IPS-NIHi11 (cell line): ENCODE results near the gene HEBP2.
"Not testable (repeated sequence)": the region's sequence is repeated elsewhere in the genome, so short reads cannot be mapped to it uniquely, and the experiment has no call there.

Source experiments
- DNase-seq: peaks from one replicate; pipeline ENCODE4 v3.0.0; 2012; ENCODE audit warnings: mixed read lengths, low spot score

Gene HEBP2

DNA sequence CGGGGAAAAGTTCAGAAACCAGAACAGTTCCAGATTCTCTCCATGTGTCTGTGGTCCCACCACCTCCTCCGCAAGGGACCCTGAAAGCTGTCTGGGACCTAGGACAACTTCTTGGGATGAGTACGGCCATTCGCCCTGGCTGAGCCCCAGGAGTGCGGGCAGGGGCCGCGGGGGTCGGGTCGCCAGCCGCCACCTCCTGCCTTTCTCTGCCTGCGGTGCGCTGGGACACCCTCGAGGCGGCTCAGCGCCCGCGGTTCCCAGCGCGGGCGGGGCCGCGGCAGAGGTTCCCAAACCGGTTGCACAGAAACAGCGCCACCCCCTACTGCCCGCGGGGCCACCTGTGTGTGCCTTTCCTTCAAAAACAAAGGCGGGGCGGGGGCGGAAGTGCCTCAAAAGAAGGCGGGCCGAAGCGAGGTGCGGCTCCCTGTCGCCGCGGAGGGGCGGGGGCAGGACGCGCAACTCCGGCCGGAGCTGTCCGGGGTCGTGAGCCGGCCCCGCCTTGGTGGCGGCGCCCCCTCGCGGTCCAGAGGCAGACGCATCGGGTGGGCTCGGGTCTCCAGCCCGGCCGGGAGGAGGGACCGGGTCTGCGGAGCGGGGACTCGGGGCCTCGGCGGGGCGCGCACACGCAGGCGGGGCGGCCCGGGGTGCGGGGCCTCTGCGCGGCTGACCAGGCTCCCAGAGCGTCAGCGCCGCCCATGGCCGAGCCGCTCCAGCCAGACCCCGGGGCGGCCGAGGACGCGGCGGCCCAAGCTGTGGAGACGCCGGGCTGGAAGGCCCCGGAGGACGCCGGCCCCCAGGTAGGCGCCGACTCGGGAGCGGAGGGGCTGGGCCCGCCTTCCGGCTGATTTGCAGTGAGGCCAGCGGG lies at the start of gene HEBP2:
HEBP2 (plus strand) TSS at position 423 of the 865 bp plus-strand sequence; CDS start at position 696, 273 bp downstream.
- DNase-seq, result peak; percentile 99

- DNase-seq, result no peak
These were observed 46.1 kb upstream of the HEBP2 start for GRCh38 chr6:138357928-138358327.

DNA sequence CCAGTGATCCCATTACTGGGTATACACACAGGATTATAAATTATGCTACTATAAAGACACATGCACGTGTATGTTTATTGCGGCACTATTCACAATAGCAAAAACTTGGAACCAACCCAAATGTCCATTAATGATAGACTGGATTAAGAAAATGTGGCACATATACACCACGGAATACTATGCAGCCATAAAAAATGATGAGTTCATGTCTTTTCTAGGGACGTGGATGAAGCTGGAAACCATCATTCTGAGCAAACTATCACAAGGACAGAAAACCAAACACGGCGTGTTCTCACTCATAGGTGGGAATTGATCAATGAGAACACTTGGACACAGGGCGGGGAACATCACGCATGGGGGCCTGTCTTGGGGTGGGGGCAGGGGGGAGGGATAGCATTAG lies 35.3 kb upstream of the HEBP2 start:
- not testable (repeated sequence) for DNase-seq

GRCh38 chr6:138370631-138371451 lies 33.2 kb upstream of the HEBP2 start:
- DNase-seq, result no peak

DNA sequence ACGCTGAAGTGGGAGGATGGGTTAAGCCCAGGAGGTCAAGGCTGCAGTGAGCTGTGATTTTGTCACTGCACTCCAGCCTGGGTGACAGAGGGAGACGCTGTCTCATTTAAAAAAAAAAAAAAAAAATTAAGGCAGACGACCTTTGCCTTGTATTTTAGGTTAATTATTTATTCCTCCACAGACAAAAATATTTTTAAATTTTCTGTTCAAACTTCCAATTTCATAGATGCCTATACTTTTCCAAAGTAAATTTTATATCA lies 32.6 kb upstream of the HEBP2 start:
- no peak for DNase-seq

- DNase-seq, result no peak
These were observed 32.3 kb upstream of the HEBP2 start for GRCh38 chr6:138371720-138372119.

DNA sequence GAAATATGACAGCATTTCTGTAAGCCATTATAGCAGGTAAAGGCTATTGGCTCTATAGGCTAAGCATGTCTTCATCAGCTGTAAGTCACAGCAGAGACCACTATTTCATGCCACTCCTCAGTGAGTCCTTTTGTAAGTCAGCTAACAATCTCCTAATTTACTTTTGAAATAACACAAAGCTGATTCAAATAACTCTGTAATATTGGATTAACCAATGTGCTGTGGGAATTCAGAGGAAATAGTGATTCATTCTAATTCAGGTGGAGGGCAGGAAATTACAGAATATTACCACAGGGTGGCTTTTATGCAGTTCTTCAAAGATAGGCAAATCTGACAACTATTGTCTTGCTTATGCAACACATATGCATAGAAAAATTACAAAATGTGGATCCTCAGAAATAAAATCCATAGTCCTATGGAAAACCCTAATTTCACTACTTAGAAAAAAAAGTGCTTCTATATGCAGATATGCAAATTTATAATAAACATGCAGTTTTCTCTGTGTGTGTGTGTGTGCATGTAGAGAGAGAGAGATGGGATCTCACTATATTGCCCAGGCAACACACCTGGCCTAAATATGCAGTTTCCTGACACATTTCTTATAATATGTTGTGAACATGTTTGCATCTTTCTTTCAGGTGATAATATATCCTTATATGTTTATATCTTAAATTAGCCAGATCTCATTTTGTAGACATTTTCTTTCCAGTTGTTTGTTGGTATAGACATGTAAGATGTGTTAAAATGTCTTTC lies 31.1 kb upstream of the HEBP2 start:
- DNase-seq, result no peak

GRCh38 chr6:138374230-138374629 lies 29.8 kb upstream of the HEBP2 start:
- DNase-seq, result no peak

- DNase-seq, result no peak
These were observed 29.2 kb upstream of the HEBP2 start for GRCh38 chr6:138374815-138375214.

DNA sequence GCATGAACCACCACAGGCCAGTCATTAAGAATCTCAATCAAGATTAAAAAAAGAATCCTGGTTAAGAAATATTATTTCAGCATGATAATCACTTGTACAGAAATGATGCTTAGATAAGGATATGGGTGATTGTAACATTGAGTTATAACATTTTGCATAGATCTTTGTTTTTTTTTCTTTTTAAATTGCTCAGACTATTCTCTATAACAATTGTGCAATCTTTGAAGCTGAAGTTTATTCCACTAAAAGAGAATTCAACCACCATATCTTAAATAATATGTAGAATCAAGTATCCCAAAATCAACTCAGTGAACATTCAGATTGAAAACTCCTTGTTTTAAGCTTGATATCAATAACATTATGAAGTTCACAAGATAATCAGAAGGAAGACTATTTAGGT lies 27.0 kb upstream of the HEBP2 start:
- DNase-seq, result no peak

DNA sequence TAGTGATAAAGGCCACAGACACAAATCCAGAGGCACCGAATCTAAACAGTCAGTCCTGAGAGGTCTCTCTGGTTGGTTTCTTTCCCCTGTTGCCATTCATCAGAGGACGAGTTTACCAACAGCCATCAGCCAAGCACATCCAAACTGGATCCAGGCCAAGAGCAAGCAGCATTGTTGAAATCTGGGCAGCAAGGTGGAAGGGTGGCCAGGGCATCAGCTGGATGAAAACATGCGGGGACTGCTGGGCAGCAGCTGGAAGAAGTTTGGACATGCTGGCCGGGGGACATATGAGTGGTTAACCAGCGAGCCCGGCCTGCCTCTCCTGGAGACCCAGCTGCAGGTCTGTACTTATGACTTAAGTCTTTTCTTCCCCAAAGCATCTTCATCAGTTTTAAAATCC lies 26.2 kb upstream of the HEBP2 start, which contains the start of gene SMIM28:
SMIM28 (plus strand) TSS at position 62 of the 400 bp plus-strand sequence; CDS start at position 230, 168 bp downstream.
- DNase-seq, result no peak

DNA sequence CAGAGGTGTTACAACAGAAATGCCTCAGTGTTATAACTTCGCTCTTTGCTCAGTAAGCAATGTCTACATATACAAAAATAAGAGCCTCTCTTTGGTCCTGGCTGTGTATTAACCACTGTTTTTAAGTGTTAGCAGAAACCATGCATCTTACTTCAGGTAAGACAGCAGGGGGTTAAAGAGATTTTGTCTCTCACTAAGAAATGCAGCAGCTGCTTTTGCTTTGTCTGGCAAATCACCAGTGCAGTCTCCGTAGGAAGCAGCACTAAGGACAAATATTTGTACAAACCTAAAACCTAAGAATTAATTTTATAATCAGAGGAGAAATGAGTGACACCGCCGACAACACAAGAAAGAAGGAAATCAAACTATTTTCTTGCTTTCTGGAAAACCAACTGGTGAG lies 25.6 kb upstream of the HEBP2 start:
- no peak for DNase-seq

DNA sequence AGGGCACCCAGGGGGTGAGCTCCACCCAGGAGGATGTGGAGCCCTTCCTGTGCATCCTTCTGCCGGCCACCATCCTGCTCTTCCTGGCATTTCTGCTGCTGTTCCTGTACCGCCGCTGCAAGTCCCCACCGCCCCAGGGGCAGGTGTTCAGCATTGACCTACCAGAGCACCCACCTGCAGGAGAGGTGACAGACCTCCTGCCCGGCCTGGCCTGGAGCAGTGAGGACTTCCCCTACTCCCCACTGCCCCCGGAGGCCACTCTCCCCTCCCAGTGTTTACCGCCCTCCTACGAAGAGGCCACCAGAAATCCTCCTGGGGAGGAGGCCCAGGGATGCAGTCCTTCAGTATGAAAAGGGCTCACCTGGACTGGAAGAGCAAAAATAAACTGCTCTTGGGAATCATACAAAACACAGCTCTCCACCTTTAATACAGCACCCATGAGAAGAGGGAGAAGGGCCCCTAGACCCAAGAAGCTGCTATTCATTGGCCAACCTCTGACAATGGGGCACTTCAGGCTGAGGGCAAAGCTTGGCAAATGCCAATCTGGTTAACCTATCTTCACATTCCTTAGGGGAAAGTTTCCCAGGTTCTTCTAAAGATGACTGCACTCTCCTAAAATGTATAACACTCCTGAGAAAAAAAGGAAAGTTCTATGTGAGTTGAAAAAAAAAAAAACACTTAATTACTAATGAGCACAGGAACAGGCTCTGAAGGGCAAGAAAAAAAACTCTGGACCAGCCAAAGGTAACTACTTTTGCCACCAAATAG lies 21.3 kb upstream of the HEBP2 start:
- DNase-seq, result peak; percentile 32

- DNase-seq, result no peak
These were observed 20.2 kb upstream of the HEBP2 start for GRCh38 chr6:138383776-138384175.

- DNase-seq, result no peak
These were observed 17.1 kb upstream of the HEBP2 start for GRCh38 chr6:138386897-138387296.

GRCh38 chr6:138387577-138388368 lies 16.2 kb upstream of the HEBP2 start:
- no peak for DNase-seq

GRCh38 chr6:138389551-138389950 lies 14.5 kb upstream of the HEBP2 start:
- DNase-seq, result no peak

DNA sequence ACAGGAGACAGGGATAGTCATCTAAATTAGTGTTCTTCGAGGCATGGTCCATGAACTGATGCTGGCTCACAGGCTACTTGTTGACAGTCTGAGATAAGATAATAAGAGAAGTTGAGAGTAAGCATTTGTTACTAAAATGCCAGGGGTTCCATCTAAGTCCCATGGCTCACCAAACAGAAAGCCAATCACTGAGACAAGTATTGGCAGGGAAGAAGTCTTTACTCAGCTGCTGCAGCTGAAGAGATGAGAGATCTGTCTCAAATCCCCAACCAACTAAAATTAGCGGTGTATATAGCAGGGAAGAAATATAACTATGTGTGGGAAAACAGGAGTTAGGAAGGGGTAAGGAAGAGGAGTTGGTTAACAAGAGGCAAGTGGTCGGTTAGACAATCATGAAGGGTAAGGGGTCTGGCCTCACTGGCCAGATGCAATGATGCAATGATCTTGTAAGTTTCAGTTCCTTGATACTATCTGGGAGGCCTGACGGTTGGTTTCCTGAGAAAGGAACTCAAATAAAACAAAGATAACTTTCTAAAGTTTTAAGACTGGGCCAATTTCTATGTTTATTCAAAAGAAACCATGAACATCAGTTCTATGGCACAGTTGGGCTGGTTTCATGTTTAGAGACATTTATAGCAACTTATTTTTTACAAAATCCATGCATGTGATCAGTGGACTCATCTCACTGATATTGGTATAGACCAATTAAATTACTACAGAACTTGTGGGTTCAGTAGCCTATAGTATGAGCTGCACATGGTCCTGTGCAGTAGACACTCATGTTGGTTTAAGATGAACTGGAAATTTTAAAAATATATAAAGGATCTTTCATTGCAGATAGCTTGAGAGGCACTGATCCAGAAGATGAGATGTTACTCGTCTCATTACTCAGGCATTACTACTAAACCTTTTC lies 9.9 kb upstream of the HEBP2 start:
- no peak for DNase-seq

GRCh38 chr6:138396709-138397108 lies 7.3 kb upstream of the HEBP2 start:
- DNase-seq, result no peak
